HG03108 (cell line): ENCODE data around the gene TAAR2.
"Not testable (repeated sequence)": the region's sequence is repeated elsewhere in the genome, so short reads cannot be mapped to it uniquely, and the experiment has no call there.

Experiments
- ATAC-seq: cut with Tn5 transposase; IDR thresholded peaks from one replicate; pipeline ENCODE4 v1.9.1; 2021; ENCODE audit warnings: moderate library complexity; ENCODE audit not compliant: unreplicated experiment

TAAR2 gene, protein sequence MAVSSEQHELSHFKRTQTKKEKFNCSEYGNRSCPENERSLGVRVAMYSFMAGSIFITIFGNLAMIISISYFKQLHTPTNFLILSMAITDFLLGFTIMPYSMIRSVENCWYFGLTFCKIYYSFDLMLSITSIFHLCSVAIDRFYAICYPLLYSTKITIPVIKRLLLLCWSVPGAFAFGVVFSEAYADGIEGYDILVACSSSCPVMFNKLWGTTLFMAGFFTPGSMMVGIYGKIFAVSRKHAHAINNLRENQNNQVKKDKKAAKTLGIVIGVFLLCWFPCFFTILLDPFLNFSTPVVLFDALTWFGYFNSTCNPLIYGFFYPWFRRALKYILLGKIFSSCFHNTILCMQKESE

GRCh38 chr6:132624175-132624574 lies at the start of gene TAAR2:
TSS of gene TAAR2 (minus strand) at chr6:132624275. CDS start at chr6:132624275, 0 bp downstream.
- ATAC-seq, result no peak

DNA sequence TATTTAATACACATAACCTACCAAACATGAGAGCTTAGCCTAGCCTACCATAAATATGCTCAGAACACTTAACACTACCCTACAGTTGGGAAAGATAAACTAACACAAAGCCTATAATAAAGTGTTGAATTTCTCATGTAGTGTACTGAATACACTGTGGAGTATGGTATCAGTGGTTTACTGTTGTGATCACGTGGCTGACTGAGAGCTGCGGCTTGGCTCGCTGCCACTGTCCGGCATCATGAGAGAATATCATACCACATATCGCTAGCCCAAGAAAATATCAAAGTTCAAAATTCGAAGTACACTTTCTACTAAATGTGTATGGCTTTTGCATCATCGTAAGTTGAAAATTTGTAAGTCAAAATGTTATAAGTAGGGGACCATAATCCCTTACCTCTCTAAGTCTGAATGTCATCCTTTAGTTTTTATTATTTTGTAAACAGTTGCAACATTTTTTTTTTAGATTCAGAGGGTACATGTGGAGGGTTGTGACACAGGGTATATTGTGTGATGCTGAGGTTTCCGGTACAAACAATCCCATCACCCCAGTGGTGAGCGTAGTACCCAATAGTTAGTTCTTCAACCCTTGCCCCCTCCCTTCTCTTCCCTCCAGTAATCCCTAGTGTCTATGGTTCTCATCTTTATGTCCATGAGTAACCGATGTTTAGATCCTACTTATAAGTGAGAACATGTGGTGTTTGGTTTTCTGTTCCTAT lies 49.5 kb upstream of the TAAR2 start:
- no peak for ATAC-seq

GRCh38 chr6:132671295-132671694 lies 47.2 kb upstream of the TAAR2 start:
- ATAC-seq, result no peak

DNA sequence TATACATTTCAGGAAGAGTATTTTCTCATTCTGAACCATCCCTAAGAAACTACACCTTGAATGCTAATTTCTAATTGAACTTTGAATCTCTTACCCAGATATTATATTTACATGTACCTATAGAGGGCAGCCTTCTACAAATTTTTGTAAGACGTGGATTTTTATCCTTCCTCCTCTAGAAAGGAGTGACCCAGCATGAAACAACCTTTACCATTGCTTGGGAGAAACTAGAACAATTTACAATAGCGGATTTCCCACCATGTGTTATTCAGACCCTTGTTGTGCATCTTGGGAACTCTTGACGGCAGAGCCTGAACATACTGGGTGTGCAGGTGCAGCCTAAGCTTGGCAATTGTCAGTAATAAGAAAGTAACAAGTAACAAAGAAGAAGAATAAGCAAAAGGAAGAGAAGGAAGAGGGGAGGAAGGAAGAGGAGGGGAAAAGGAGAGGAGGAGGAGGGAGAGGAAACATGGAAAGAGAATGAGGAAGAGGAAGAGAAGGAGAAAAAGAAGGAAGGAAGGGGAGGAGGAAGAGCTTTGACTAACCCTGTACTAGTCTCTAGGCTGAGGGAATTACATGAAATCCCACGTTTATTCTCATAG lies 45.7 kb upstream of the TAAR2 start:
- peak; percentile 64 for ATAC-seq

- ATAC-seq, result no peak
Measured at GRCh38 chr6:132666118-132666517, 42.0 kb upstream of the TAAR2 start.

GRCh38 chr6:132664309-132665034 lies 40.4 kb upstream of the TAAR2 start:
- no peak for ATAC-seq

DNA sequence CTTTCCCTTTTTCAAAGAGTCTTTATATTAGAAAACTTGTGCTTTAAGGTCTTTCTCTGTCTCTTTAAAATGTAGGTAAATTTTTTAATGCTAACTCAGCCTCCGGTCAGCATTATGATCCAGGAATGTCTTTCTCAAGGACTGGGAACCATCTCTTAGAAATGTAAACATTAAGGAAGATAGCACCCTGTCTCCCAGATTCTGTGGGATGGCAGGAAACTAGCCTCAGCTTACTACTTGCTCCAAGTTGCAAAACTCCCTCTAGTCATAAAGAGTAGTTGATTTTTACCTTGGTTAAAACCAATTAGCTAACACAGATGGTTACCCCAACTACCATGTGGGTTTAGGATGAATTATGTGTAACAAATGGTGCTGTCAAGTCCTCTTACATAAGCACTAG lies 39.6 kb upstream of the TAAR2 start:
- no peak for ATAC-seq

- ATAC-seq, result no peak
Measured at GRCh38 chr6:132661906-132662305, 37.8 kb upstream of the TAAR2 start.

- ATAC-seq, result no peak
Measured at GRCh38 chr6:132659082-132659481, 35.0 kb upstream of the TAAR2 start, which contains the start of gene TAAR1. TSS of gene TAAR1 (minus strand) at chr6:132659182. CDS start at chr6:132646003, 13,179 bp downstream.

GRCh38 chr6:132651062-132651461 lies 27.0 kb upstream of the TAAR2 start:
- ATAC-seq, result no peak

DNA sequence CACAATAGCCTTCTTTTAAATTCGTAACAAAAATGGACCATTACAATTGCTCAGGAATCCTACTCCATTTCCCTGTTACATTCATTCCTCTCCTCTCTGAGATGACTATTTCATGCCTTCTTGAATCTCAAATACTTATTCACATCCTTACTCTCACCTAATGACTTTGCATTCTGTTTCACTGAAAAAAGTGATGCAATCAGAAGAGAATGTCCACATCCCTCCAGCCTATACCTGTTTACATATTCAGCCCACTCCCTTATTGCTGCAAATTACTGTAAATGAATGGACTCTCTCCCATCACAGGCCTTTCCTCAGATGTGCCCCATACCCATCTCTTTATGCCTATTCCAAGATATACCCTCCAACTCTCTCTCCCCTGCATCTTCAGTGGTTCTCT lies 26.4 kb upstream of the TAAR2 start:
- ATAC-seq, result no peak

GRCh38 chr6:132648828-132649227 lies 24.8 kb upstream of the TAAR2 start:
- no peak for ATAC-seq

GRCh38 chr6:132648356-132648755 lies 24.3 kb upstream of the TAAR2 start:
- ATAC-seq, result peak; percentile 72

DNA sequence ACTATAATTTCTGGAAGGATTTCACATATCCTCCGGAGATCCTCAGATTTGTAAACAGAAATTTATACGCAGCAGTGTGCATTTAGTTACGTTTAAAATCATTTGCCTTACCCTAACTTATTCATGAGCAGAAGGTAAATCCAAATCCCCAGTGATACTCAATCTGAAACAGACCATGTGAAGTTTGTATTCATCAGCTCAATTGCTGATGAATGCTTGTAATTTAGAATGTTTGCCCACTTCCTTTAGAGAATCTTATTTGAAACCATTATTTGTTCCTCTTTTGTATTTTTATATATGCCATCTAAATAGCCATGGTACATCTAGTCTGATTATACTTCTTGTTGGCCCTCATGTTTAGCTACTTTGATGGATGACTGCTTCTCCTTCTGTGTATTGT lies 19.5 kb upstream of the TAAR2 start:
- peak; percentile 55 for ATAC-seq

GRCh38 chr6:132637135-132637534 lies 13.1 kb upstream of the TAAR2 start:
- ATAC-seq, result not testable (repeated sequence)

GRCh38 chr6:132635906-132636305 lies 11.8 kb upstream of the TAAR2 start:
- not testable (repeated sequence) for ATAC-seq

- ATAC-seq, result not testable (repeated sequence)
Measured at GRCh38 chr6:132635288-132635687, 11.2 kb upstream of the TAAR2 start.

DNA sequence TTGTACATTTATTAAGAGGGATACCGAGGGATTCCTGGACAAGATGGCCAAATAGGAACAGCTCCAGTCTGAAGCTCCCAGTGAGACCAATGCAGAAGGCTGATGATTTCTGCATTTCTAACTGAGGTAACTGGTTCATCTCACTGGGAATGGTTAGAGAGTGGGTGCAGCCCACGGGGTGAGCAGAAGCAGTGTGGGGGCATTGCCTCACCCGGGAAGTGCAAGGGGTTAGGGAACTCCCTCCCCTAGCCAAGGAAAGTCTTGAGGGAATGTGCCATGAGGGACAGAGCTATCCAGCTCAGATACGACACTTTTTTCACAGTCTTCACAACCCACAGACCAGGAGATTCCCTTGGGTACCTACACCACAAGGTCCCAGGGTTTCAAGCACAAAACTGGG lies 10.7 kb upstream of the TAAR2 start:
- ATAC-seq, result no peak

- no peak for ATAC-seq
Measured at GRCh38 chr6:132633362-132633761, 9.3 kb upstream of the TAAR2 start.

DNA sequence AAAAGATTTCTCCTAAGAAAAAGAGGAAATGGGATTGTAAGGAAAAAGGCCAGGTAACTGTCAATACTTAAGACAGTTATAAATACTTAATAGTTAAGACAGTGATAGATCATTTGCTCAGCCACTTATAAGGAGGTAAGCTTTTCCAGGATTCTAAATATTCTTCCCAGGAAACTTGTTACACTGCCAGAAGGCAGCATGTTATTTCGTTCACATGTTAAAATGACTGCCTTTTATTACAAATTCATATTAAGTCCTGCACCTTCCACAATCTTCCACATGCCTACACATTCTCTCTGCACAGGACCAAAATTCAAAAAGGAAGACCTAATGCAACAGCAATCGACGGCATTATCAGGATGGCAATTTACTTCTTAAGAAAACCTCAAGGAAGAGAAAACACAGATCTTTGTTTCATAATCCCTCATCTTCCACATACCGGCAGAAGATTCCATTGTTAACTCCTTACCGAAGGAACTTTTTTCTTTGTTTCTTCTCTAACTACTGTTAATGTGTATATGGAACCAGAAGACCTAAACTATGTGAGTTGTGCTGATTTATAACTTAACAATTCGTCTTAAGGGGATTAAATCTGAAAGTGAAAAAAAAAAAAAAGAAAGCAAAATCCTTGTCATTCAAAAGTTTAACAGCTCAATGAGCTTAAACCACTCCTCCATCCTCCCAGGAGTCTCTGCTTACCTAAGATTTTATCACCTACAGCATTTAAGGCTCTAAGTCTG lies 799 bp downstream of the TAAR2 start:
- ATAC-seq, result no peak
